Epithelial cell of proximal tubule (primary cell): ENCODE data around the gene ABTB2. TPM values are rescaled to one million over a fixed set of nuclear protein-coding genes. Genes with fewer than 3 reads are reported as not detected.

Experiments used
- DNase-seq: peaks from one replicate; pipeline ENCODE4 v3.0.0-alpha.2; 2011; ENCODE audit warnings: low read depth
- H3K4me3 ChIP-seq: 2 replicates; pipeline ENCODE4 v1.5.1; 2011; ENCODE audit warnings: low read depth, mild to moderate bottlenecking, low read length
- CTCF ChIP-seq: conservative IDR thresholded peaks from 2 replicates; pipeline ENCODE4 v1.5.1; 2012; ENCODE audit warnings: low read depth, mild to moderate bottlenecking, low read length
- total RNA-seq: library from RNA; depleted of rRNA; stranded (reverse); fragments of >200 nt; gene quantifications from 2 replicates; pipeline ENCODE4 v1.2.3, GENCODE V29; 2015

The ABTB2 gene
- total RNA-seq, 1 donor from 2014 or later = 17.6 TPM

GRCh38 chr11:34146411-34146810, 211.4 kb downstream of the ABTB2 start:
- H3K4me3 ChIP-seq = no peak overlapping the region
- TF ChIP-seq CTCF = no peak
- DNase-seq = no peak

GRCh38 chr11:34145847-34146381, 211.9 kb downstream of the ABTB2 start:
- H3K4me3 ChIP-seq = no peak overlapping the region
- TF ChIP-seq CTCF = no peak
- no peak for DNase-seq

- TF ChIP-seq CTCF = no peak
- H3K4me3 ChIP-seq = no peak overlapping the region
- no peak for DNase-seq
Observed at GRCh38 chr11:34145073-34145472, 212.7 kb downstream of the ABTB2 start.

GRCh38 chr11:34143048-34143447, 214.8 kb downstream of the ABTB2 start:
- no peak overlapping the region for H3K4me3 ChIP-seq
- TF ChIP-seq CTCF = no peak
- DNase-seq = no peak

- no peak for DNase-seq
- no peak overlapping the region for H3K4me3 ChIP-seq
- no peak for TF ChIP-seq CTCF
Observed at GRCh38 chr11:34140149-34140548, 217.7 kb downstream of the ABTB2 start.

GRCh38 chr11:34139346-34139745, 218.5 kb downstream of the ABTB2 start:
- no peak overlapping the region for H3K4me3 ChIP-seq
- no peak for DNase-seq
- TF ChIP-seq CTCF = no peak

- H3K4me3 ChIP-seq = no peak overlapping the region
- no peak for TF ChIP-seq CTCF
- no peak for DNase-seq
Observed at GRCh38 chr11:34136420-34136819, 221.4 kb downstream of the ABTB2 start.
